ENCODE results near the gene REPIN1. TPM values are rescaled to one million over a fixed set of nuclear protein-coding genes. Genes with fewer than 3 reads are reported as not detected.
A peak's percentile ranks its signal among the peaks of the same experiment; 100 is the strongest.

The REPIN1 gene
- total RNA-seq, 1 experiment from 2014 or later = 106 TPM

GRCh38 chr7:150399421-150400007, 30.9 kb downstream of the REPIN1 start:
- ATAC-seq (peak; percentile 5; the same call in 1 of the 2 replicates), DNase-seq (ENCODE audit: low read depth, low spot score) (no peak)
- no peaks in the 10 kb centered on the region for H4K20me1 ChIP-seq (ENCODE audit: insufficient read depth)
- intact Hi-C loops (cut with micrococcal nuclease) = loop anchor here (5.0 kb wide), 1 partner anchor 32 kb away; the partner anchor contains the start of gene REPIN1
- ChIA-PET POLR2A (no interaction called here), RAD21 (ENCODE audit: low non-redundant PET in 1 of 2, low total read pairs in 2 of 2, uncharacterized antibody in 2 of 2, unreplicated experiment in 2 of 2) (no interaction called here), CTCF (no interaction called here)
- TF ChIP-seq SP1 (IDR thresholded peaks at IDR 0.05; ENCODE audit: low read depth) (no peak), CBX3 (IDR thresholded peaks at IDR 0.05; ENCODE audit: low read depth) (no peak), SIN3A (IDR thresholded peaks at IDR 0.05; ENCODE audit: low read depth) (no peak), ELF1 (IDR thresholded peaks at IDR 0.05; ENCODE audit: borderline replicate concordance, low read depth) (no peak), YY1 (IDR thresholded peaks at IDR 0.05; ENCODE audit: extremely low read depth, insufficient replicate concordance, low read depth, low read length) (no peak), CEBPB (IDR thresholded peaks at IDR 0.05; ENCODE audit: low read depth) (no peak), ZNF274 (IDR thresholded peaks at IDR 0.05; ENCODE audit: low read depth, low read length) (no peak), EGR1 (IDR thresholded peaks at IDR 0.05; ENCODE audit: low read depth) (no peak)
- TF ChIP-seq, protein P1, sequence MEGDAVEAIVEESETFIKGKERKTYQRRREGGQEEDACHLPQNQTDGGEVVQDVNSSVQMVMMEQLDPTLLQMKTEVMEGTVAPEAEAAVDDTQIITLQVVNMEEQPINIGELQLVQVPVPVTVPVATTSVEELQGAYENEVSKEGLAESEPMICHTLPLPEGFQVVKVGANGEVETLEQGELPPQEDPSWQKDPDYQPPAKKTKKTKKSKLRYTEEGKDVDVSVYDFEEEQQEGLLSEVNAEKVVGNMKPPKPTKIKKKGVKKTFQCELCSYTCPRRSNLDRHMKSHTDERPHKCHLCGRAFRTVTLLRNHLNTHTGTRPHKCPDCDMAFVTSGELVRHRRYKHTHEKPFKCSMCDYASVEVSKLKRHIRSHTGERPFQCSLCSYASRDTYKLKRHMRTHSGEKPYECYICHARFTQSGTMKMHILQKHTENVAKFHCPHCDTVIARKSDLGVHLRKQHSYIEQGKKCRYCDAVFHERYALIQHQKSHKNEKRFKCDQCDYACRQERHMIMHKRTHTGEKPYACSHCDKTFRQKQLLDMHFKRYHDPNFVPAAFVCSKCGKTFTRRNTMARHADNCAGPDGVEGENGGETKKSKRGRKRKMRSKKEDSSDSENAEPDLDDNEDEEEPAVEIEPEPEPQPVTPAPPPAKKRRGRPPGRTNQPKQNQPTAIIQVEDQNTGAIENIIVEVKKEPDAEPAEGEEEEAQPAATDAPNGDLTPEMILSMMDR (IDR thresholded peaks at IDR 0.05 in 2 of 3, conservative IDR thresholded peaks at IDR 0.05 in 1 of 3; ENCODE audit: borderline replicate concordance in 1 of 3, insufficient read depth in 1 of 3, low read depth in 2 of 3, low read length in 2 of 3) = no peak
- H3K9ac ChIP-seq (ENCODE audit: low read length) = no peak overlapping the region
- H2AFZ ChIP-seq (ENCODE audit: low read depth, low read length, poor library complexity, severe bottlenecking) = no peak overlapping the region
- BruUV-seq (replicated peaks) = no TSS peak
- no peaks in the 10 kb centered on the region for H3K36me3 ChIP-seq (ENCODE audit: control insufficient read depth in 1 of 2, insufficient read depth in 2 of 2, low read length in 2 of 2)
- peaks cover 22 to 32% of the 10 kb centered on the region in 2 experiments for H3K4me1 ChIP-seq (ENCODE audit: control insufficient read depth in 1 of 2, insufficient read depth in 2 of 2, low read length in 2 of 2)
- H3K4me3 ChIP-seq (replicated peaks in 1 of 2; ENCODE audit: low read depth in 1 of 2, low read length in 2 of 2) = no peak overlapping the region
- H3K9me3 ChIP-seq (ENCODE audit: control insufficient read depth in 1 of 2, insufficient read depth in 1 of 2, low read depth in 1 of 2, low read length in 2 of 2) = no peaks in the 10 kb centered on the region
- peak overlapping the region; percentile 63 for H3K4me2 ChIP-seq (ENCODE audit: low read length)
- no peak overlapping the region for H3K27ac ChIP-seq (ENCODE audit: low read depth, low read length)
- H3K9me2 ChIP-seq (ENCODE audit: insufficient read depth) = no peaks in the 10 kb centered on the region
- H3K27me3 ChIP-seq (ENCODE audit: insufficient read depth, low read length) = no peaks in the 10 kb centered on the region
- H3K79me2 ChIP-seq (ENCODE audit: insufficient read depth, low read length) = no peaks in the 10 kb centered on the region
